Panc1 (cell line): Measurements from ENCODE around the gene FSHR. TPM values are rescaled to one million over a fixed set of nuclear protein-coding genes. Genes with fewer than 3 reads are reported as not detected.

Experiments
- ATAC-seq: fragments of 200-7000 bp; cut with Tn5 transposase; 2 replicates; pipeline ENCODE4 v1.9.1; 2020; ENCODE audit warnings: mild to moderate bottlenecking, moderate library complexity
- BruUV-seq: library from RNA; stranded (reverse); fragments of 400-500 nt; replicated peaks from 2 replicates; lab custom pipeline; 2021; lab: Mats Ljungman, UMichigan
- CTCF ChIA-PET: fragments of 300-600 bp; sonication (Branson Sonifier 250); formaldehyde crosslinking; loops from one replicate; lab custom pipeline; 2022; ENCODE audit warnings: antibody characterized with exemption; lab: Charles Lee
- POLR2A ChIA-PET: fragments of 300-600 bp; sonication (Branson Sonifier 250); formaldehyde crosslinking; loops from one replicate; lab custom pipeline; 2022; ENCODE audit warnings: antibody characterized with exemption; lab: Charles Lee
- DNase-seq: peaks from one replicate; pipeline ENCODE4 v3.0.0-alpha.2; 2010; ENCODE audit warnings: low read depth, low spot score
- H3K27ac ChIP-seq: 2 replicates; pipeline ENCODE4 v1.5.1; 2011; ENCODE audit warnings: mild to moderate bottlenecking, low read length, inconsistent platforms
- H3K27me3 ChIP-seq: fragments of 200-500 bp; sonication (Bioruptor generic); 2 replicates; pipeline ENCODE4 v1.6.0; 2014; ENCODE audit warnings: low read length, inconsistent platforms; ENCODE audit not compliant: control insufficient read depth, insufficient read depth
- H3K36me3 ChIP-seq: fragments of 200-500 bp; sonication (Bioruptor generic); 2 replicates; pipeline ENCODE4 v1.5.1; 2014; ENCODE audit warnings: inconsistent platforms, mild to moderate bottlenecking, low read length, moderate library complexity; ENCODE audit not compliant: control insufficient read depth, insufficient read depth
- H3K4me1 ChIP-seq: 2 replicates; pipeline ENCODE4 v1.5.1; 2011; ENCODE audit warnings: inconsistent platforms, mild to moderate bottlenecking, low read length, moderate library complexity; ENCODE audit not compliant: control insufficient read depth, insufficient read depth
- H3K4me3 ChIP-seq, 2 experiments: 2 replicates each; pipeline ENCODE4 v1.5.1; 2011 to 2012; ENCODE audit warnings: low read depth in 2 of 2, low read length in 2 of 2, mild to moderate bottlenecking in 2 of 2, inconsistent platforms in 1 of 2, moderate library complexity in 1 of 2
- H3K9me3 ChIP-seq: fragments of 200-500 bp; sonication (Bioruptor generic); 2 replicates; pipeline ENCODE4 v1.5.1; 2014; ENCODE audit warnings: low read depth, mild to moderate bottlenecking, inconsistent platforms, low read length, moderate library complexity; ENCODE audit not compliant: control insufficient read depth, insufficient read depth
- CTCF ChIP-seq: fragments of 450-650 bp; IDR thresholded peaks from 2 replicates; pipeline ENCODE4 v1.5.1; 2017; ENCODE audit warnings: mild to moderate bottlenecking
- POLR2AphosphoS5 ChIP-seq: IDR thresholded peaks from 2 replicates; pipeline ENCODE4 v1.6.1; 2012; ENCODE audit warnings: mild to moderate bottlenecking, low read depth, low read length, moderate library complexity
- REST ChIP-seq, 2 experiments: IDR thresholded peaks; 2 replicates each; pipeline ENCODE4 v1.6.1; 2011 to 2012; ENCODE audit warnings: low read depth in 2 of 2, control low read depth in 1 of 2, low read length in 1 of 2, mild to moderate bottlenecking in 1 of 2, moderate library complexity in 1 of 2; ENCODE audit not compliant: insufficient read depth in 1 of 2
- SIN3A ChIP-seq: IDR thresholded peaks from 2 replicates; pipeline ENCODE4 v1.6.1; 2012; ENCODE audit warnings: low read depth, mild to moderate bottlenecking, low read length, moderate library complexity, borderline replicate concordance; ENCODE audit not compliant: insufficient read depth
- TCF7L2 ChIP-seq: IDR thresholded peaks from 2 replicates; pipeline ENCODE4 v1.6.1; 2011; ENCODE audit warnings: mild to moderate bottlenecking, low read depth, low read length, inconsistent platforms
- in situ Hi-C: cut with HindIII; loops from 2 replicates; pipeline ENCODE4 v1.10.0; 2016; ENCODE audit warnings: low sequenced_read_pairs, low pct_unique_long_range_greater_than_20kb
- intact Hi-C: fragments of 100-400 bp; cut with micrococcal nuclease; formaldehyde crosslinking; loops from one replicate; pipeline ENCODE4 v1.10.0; 2022; ENCODE audit not compliant: unreplicated experiment
- total RNA-seq: library from RNA; stranded (reverse); gene quantifications from one replicate; pipeline ENCODE4 v1.2.1, GENCODE V29; 2021; ENCODE audit not compliant: unreplicated experiment

FSHR gene
- total RNA-seq, 1 experiment from 2014 or later: not detected

GRCh38 chr2:48946449-48947048, 207.8 kb downstream of the FSHR start:
- no peaks in the 10 kb centered on the region for H3K4me1 ChIP-seq

GRCh38 chr2:48944956-48945355, 209.4 kb downstream of the FSHR start:
- no peak for TF ChIP-seq REST (IDR thresholded peaks at IDR 0.05; ENCODE audit: insufficient read depth in 1 of 2, low read depth in 2 of 2, low read length in 1 of 2)
- TF ChIP-seq CTCF: no peak
- TF ChIP-seq TCF7L2: no peak
- no peak for TF ChIP-seq POLR2AphosphoS5
- TF ChIP-seq SIN3A: no peak
- no peaks in the 10 kb centered on the region for H3K9me3 ChIP-seq
- no TSS peak for BruUV-seq
- ATAC-seq: no peak
- ChIA-PET POLR2A (no interaction called here), CTCF (no interaction called here)
- H3K4me3 ChIP-seq: no peak overlapping the region
- no peak for DNase-seq
- H3K4me1 ChIP-seq: no peaks in the 10 kb centered on the region
- in situ Hi-C loops (no loop called here), intact Hi-C loops (loop anchor here (5.0 to 10.0 kb wide), 4 partner anchors 550 to 1547 kb away; no protein-coding TSS in a partner anchor)
- H3K27ac ChIP-seq: no peak overlapping the region
- H3K36me3 ChIP-seq: no peaks in the 10 kb centered on the region
- peaks cover 3% of the 10 kb centered on the region; the same call in 1 of the 2 replicates for H3K27me3 ChIP-seq

More at GRCh38 chr2:48946449-48947048, 207.8 kb downstream of the FSHR start:
- intact Hi-C loops: loop anchor here (5.0 to 10.0 kb wide), 4 partner anchors 548 to 1546 kb away; no protein-coding TSS in a partner anchor
- Histone ChIP-seq H3K27me3 (peaks cover 3% of the 10 kb centered on the region; the same call in 1 of the 2 replicates), H3K27ac (no peak overlapping the region), H3K4me3 (no peak overlapping the region), H3K36me3 (no peaks in the 10 kb centered on the region), H3K9me3 (no peaks in the 10 kb centered on the region)
- no TSS peak for BruUV-seq
- ATAC-seq (peak; percentile 91), DNase-seq (peak; percentile 28)
- in situ Hi-C loops: no loop called here
- ChIA-PET CTCF (no interaction called here), POLR2A (no interaction called here)
- TF ChIP-seq SIN3A (no peak), CTCF (peak; percentile 86)
